ENCODE measurements around the gene CHST8.

GRCh38 chr19:33736787-33737186, 115.0 kb downstream of the CHST8 start:
- TF ChIP-seq POLR2A (IDR thresholded peaks at IDR 0.05) = no peak
- TF ChIP-seq POLR2AphosphoS5 (IDR thresholded peaks at IDR 0.05) = no peak
- no peak for TF ChIP-seq CTCF (IDR thresholded peaks at IDR 0.05)
